H1 (cell line): ENCODE data around the gene TEX264. TPM values are rescaled to one million over a fixed set of nuclear protein-coding genes. Genes with fewer than 3 reads are reported as not detected.

Experiments
- CTCF ChIA-PET: fragments of 300-600 bp; sonication (Branson Sonifier 250); formaldehyde crosslinking; loops from one replicate; lab custom pipeline; 2021; ENCODE audit not compliant: partially characterized antibody; lab: Charles Lee
- POLR2A ChIA-PET: fragments of 300-600 bp; sonication (Branson Sonifier 250); formaldehyde crosslinking; loops from one replicate; lab custom pipeline; 2021; ENCODE audit warnings: inconsistent platforms; ENCODE audit not compliant: partially characterized antibody; lab: Charles Lee
- DNase-seq, 2 experiments: peaks; one replicate each; pipeline versions ENCODE4 v3.0.0 to v3.0.0-alpha.2; 2010 to 2022; ENCODE audit warnings: low spot score in 2 of 2, low read depth in 1 of 2, mixed read lengths in 1 of 2
- FAIRE-seq: peaks from 2 replicates; lab custom pipeline; 2011; peaks lifted over from hg19 to GRCh38; lab: Jason Lieb, UNC
- H2AFZ ChIP-seq: 2 replicates; pipeline ENCODE4 v1.8.1; 2012; ENCODE audit warnings: low read length, inconsistent platforms
- H2AK5ac ChIP-seq: 2 replicates; pipeline ENCODE4 v1.6.1; 2013; ENCODE audit warnings: low read depth, low read length
- H2BK120ac ChIP-seq: replicated peaks from 2 replicates; pipeline ENCODE3; 2013; ENCODE audit warnings: low read depth, low read length, inconsistent platforms
- H2BK12ac ChIP-seq: 2 replicates; pipeline ENCODE4 v1.6.1; 2013; ENCODE audit warnings: low read depth, low read length
- H2BK15ac ChIP-seq: 2 replicates; pipeline ENCODE4 v1.6.1; 2013; ENCODE audit warnings: low read length
- H2BK20ac ChIP-seq: 2 replicates; pipeline ENCODE4 v1.6.1; 2013; ENCODE audit warnings: low read length
- H2BK5ac ChIP-seq: 2 replicates; pipeline ENCODE4 v1.6.1; 2013; ENCODE audit warnings: low read depth, low read length
- H3K14ac ChIP-seq: 2 replicates; pipeline ENCODE4 v1.6.1; 2013; ENCODE audit warnings: inconsistent platforms; ENCODE audit not compliant: insufficient read length
- H3K18ac ChIP-seq: 2 replicates; pipeline ENCODE4 v1.6.1; 2013; ENCODE audit warnings: low read length; ENCODE audit errors: extremely low read depth
- H3K23ac ChIP-seq: 2 replicates; pipeline ENCODE4 v1.6.1; 2013; ENCODE audit warnings: inconsistent platforms; ENCODE audit not compliant: insufficient read length
- H3K23me2 ChIP-seq: 2 replicates; pipeline ENCODE4 v1.6.1; 2013; ENCODE audit warnings: low read depth, low read length
- H3K27ac ChIP-seq: 2 replicates; pipeline ENCODE4 v1.6.1; 2011; ENCODE audit warnings: low read depth, low read length, inconsistent platforms
- H3K27me3 ChIP-seq, 4 experiments: replicated peaks in 1 of 4; 1 replicate in 1 of 4; 2 replicates in 3 of 4; pipeline versions ENCODE4 v1.6.1 to v1.8.1; 2011 to 2013; ENCODE audit warnings: low read length in 3 of 4, mild to moderate bottlenecking in 3 of 4, inconsistent platforms in 2 of 4, mixed read lengths in 2 of 4, moderate library complexity in 1 of 4; ENCODE audit not compliant: control insufficient read depth in 3 of 4, insufficient read depth in 3 of 4; ENCODE audit errors: extremely low read depth in 1 of 4
- H3K36me3 ChIP-seq, 4 experiments: 2 replicates each; pipeline versions ENCODE4 v1.6.1 to v1.8.1; 2011 to 2013; ENCODE audit warnings: mild to moderate bottlenecking in 4 of 4, low read length in 3 of 4, moderate library complexity in 2 of 4, control low read depth in 1 of 4, inconsistent platforms in 1 of 4; ENCODE audit not compliant: insufficient read depth in 4 of 4, control insufficient read depth in 2 of 4
- H3K4ac ChIP-seq: replicated peaks from 2 replicates; pipeline ENCODE3; 2013; ENCODE audit warnings: low read length, low read depth, mixed read lengths, inconsistent platforms; ENCODE audit not compliant: insufficient read length
- H3K4me1 ChIP-seq, 4 experiments: replicated peaks in 1 of 4; 1 replicate in 1 of 4; 2 replicates in 3 of 4; pipeline versions ENCODE4 v1.6.1 to v1.8.1; 2011 to 2013; ENCODE audit warnings: low read length in 3 of 4, inconsistent platforms in 2 of 4, mixed read lengths in 1 of 4; ENCODE audit not compliant: insufficient read depth in 4 of 4, control insufficient read depth in 3 of 4
- H3K4me2 ChIP-seq, 2 experiments: 2 replicates each; pipeline versions ENCODE4 v1.6.1 to v1.8.1; 2011 to 2013; ENCODE audit warnings: low read depth in 2 of 2, low read length in 2 of 2, control low read depth in 1 of 2, inconsistent platforms in 1 of 2, mild to moderate bottlenecking in 1 of 2; ENCODE audit not compliant: insufficient read depth in 1 of 2
- H3K4me3 ChIP-seq, 4 experiments: fragments of 200-600, 300-600 bp in 1 of 4; sonication (generic), shearing (Covaris generic), sonication (Bioruptor Twin) in 1 of 4; 2 replicates each; pipeline versions ENCODE4 v1.5.1 to v1.8.1; 2011 to 2016; ENCODE audit warnings: low read length in 4 of 4, low read depth in 3 of 4, control low read depth in 2 of 4, inconsistent platforms in 2 of 4, mild to moderate bottlenecking in 2 of 4, mixed read lengths in 1 of 4, moderate library complexity in 1 of 4; ENCODE audit not compliant: insufficient read depth in 2 of 4; ENCODE audit errors: extremely low read depth in 1 of 4
- H3K56ac ChIP-seq: replicated peaks from 2 replicates; pipeline ENCODE3; 2013; ENCODE audit warnings: low read depth, mild to moderate bottlenecking, mixed read lengths, low read length, inconsistent platforms; ENCODE audit not compliant: insufficient read length
- H3K79me1 ChIP-seq: 2 replicates; pipeline ENCODE4 v1.6.1; 2013; ENCODE audit warnings: low read depth, low read length, control low read depth
- H3K79me2 ChIP-seq, 2 experiments: 2 replicates each; pipeline versions ENCODE4 v1.6.1 to v1.8.1; 2012 to 2013; ENCODE audit warnings: low read length in 2 of 2, mild to moderate bottlenecking in 2 of 2, inconsistent platforms in 1 of 2; ENCODE audit not compliant: insufficient read depth in 2 of 2, control insufficient read depth in 1 of 2
- H3K9ac ChIP-seq, 4 experiments: replicated peaks in 1 of 4; 1 replicate in 1 of 4; 2 replicates in 3 of 4; pipeline versions ENCODE4 v1.6.1 to v1.8.1; 2011 to 2013; ENCODE audit warnings: low read depth in 3 of 4, low read length in 3 of 4, control low read depth in 2 of 4, mild to moderate bottlenecking in 2 of 4, moderate library complexity in 2 of 4, inconsistent platforms in 1 of 4; ENCODE audit errors: extremely low read depth in 1 of 4
- H3K9me3 ChIP-seq, 2 experiments: 2 replicates each; pipeline versions ENCODE4 v1.6.1 to v1.8.1; 2012 to 2013; ENCODE audit warnings: mild to moderate bottlenecking in 2 of 2, moderate library complexity in 2 of 2, control low read depth in 1 of 2, inconsistent platforms in 1 of 2, low read depth in 1 of 2, low read length in 1 of 2, mixed read lengths in 1 of 2; ENCODE audit not compliant: insufficient read depth in 2 of 2
- H4K20me1 ChIP-seq, 2 experiments: replicated peaks in 1 of 2; 2 replicates each; pipeline versions ENCODE3 to v1.8.1; 2011 to 2013; ENCODE audit warnings: inconsistent platforms in 2 of 2, low read length in 2 of 2, mild to moderate bottlenecking in 1 of 2; ENCODE audit not compliant: insufficient read depth in 2 of 2, control insufficient read depth in 1 of 2
- H4K5ac ChIP-seq: 2 replicates; pipeline ENCODE4 v1.6.1; 2013; ENCODE audit warnings: low read length, low read depth, mixed read lengths, inconsistent platforms; ENCODE audit not compliant: insufficient read length
- H4K8ac ChIP-seq: 2 replicates; pipeline ENCODE4 v1.8.0; 2013; ENCODE audit warnings: mild to moderate bottlenecking, moderate library complexity, low read length, inconsistent platforms; ENCODE audit not compliant: insufficient read depth; ENCODE audit errors: extremely low read depth
- H4K91ac ChIP-seq: replicated peaks from 2 replicates; pipeline ENCODE3; 2013; ENCODE audit warnings: low read length, mixed read lengths, inconsistent platforms; ENCODE audit not compliant: insufficient read length
- EGR1 ChIP-seq: IDR thresholded peaks from 2 replicates; pipeline ENCODE4 v1.6.1; 2011; ENCODE audit warnings: low read depth, low read length, borderline replicate concordance
- HDAC2 ChIP-seq, 2 experiments: fragments of 300-600 bp in 1 of 2; sonication (generic) in 1 of 2; IDR thresholded peaks; 2 replicates each; pipeline ENCODE4 v1.6.1; 2011 to 2012; ENCODE audit warnings: low read depth in 2 of 2, low read length in 2 of 2, mild to moderate bottlenecking in 2 of 2, moderate library complexity in 2 of 2, borderline replicate concordance in 1 of 2, inconsistent platforms in 1 of 2
- KDM4A ChIP-seq: IDR thresholded peaks from one replicate; pipeline ENCODE4 v1.7.1; 2012; ENCODE audit warnings: low read depth, mild to moderate bottlenecking, moderate library complexity, low read length, inconsistent platforms; ENCODE audit not compliant: severe bottlenecking
- RBBP5 ChIP-seq: IDR thresholded peaks from 2 replicates; pipeline ENCODE4 v1.7.1; 2012; ENCODE audit warnings: low read depth, mild to moderate bottlenecking, inconsistent platforms, low read length, moderate library complexity, borderline replicate concordance
- WGBS, 2 experiments: shearing (Covaris generic) in 1 of 2; methylation state at CpG; one replicate each; pipeline versions ENCODE4 v1.1.6 to v1.1.7; 2013 to 2015; ENCODE audit warnings: low lambda C conversion rate in 2 of 2, mixed read lengths in 2 of 2, inconsistent platforms in 1 of 2, low coverage in 1 of 2, missing lambda C conversion rate in 1 of 2; ENCODE audit not compliant: insufficient replicate concordance in 2 of 2, insufficient coverage in 1 of 2, insufficient read length in 1 of 2; ENCODE audit errors: extremely low coverage in 1 of 2, missing lambda C conversion rate in 1 of 2; 5-methylcytosine and 5-hydroxymethylcytosine counted together
- polyA plus RNA-seq, 7 experiments: library from polyadenylated mRNA; depleted of rRNA in 3 of 7; stranded (reverse) in 5 of 7; unstranded in 2 of 7; fragments of >200 nt in 5 of 7; fragments of 200-250 nt in 2 of 7; gene quantifications; 1 replicate in 5 of 7; 2 replicates in 1 of 7; 4 replicates in 1 of 7; pipeline versions ENCODE4 v1.2.1 to v1.2.3, GENCODE V29; 2011 to 2013; ENCODE audit warnings: missing spikeins in 2 of 7, mixed read lengths in 2 of 7
- total RNA-seq: library from RNA; stranded (reverse); fragmentation: NEBNext Ultra II Directional; extraction: Animal tissue kit (Norgen Biotek cat#: 25700); gene quantifications from 2 replicates; pipeline ENCODE4 v1.2.1, GENCODE V29; 2021
- TF ChIP-seq, protein P1 (sequence below): IDR thresholded peaks from 2 replicates; pipeline ENCODE4 v1.6.1; 2011; ENCODE audit warnings: low read depth, mild to moderate bottlenecking, low read length; ENCODE audit not compliant: insufficient read depth

TEX264 gene
- total and polyA plus RNA-seq, 2 of the 8 experiments (the other 6 are each of a cell fraction or from before 2014, with no cell fraction given) = 11.2 to 35.6 TPM

DNA sequence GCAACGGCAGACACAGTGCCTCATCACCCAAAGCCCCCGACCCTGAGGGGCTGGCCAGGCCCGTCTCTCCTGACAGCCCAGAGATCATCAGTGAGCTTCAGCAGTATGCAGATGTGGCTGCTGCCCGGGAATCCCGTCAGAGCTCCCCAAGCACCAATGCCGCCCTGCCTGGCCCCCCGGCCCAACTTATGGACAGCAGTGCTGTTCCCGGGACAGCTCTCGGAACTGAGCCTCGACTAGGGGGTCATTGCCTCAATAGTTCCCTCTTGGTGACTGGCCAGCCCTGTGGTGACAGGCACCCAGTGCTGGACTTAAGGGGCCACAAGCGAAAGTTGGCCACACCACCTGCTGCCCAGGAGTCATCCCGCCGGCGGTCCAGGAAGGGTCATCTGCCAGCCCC lies 8.6 kb upstream of the TEX264 start:
- CTCF ChIA-PET = interaction anchor here (0.9 to 3.4 kb wide), 4 partner anchors 10 to 25 kb away, joined by 3 to 17 read pairs (median 4); no protein-coding TSS in a partner anchor
- Histone ChIP-seq H2BK120ac (no peak overlapping the region), H3K18ac (no peak overlapping the region), H2AFZ (no peak overlapping the region), H3K23ac (no peak overlapping the region), H3K4me3 (no peak overlapping the region), H4K20me1 (no peaks in the 10 kb centered on the region), H3K79me1 (no peaks in the 10 kb centered on the region; the same call in 1 of the 2 replicates), H2BK15ac (no peak overlapping the region), H3K23me2 (no peaks in the 10 kb centered on the region), H3K4me2 (no peak overlapping the region), H4K5ac (no peak overlapping the region), H3K27me3 (no peaks in the 10 kb centered on the region), H3K4ac (no peak overlapping the region), H3K4me1 (no peaks in the 10 kb centered on the region), H2BK20ac (no peak overlapping the region), H4K8ac (no peak overlapping the region), H3K14ac (no peak overlapping the region), H3K27ac (no peak overlapping the region), H3K9ac (no peak overlapping the region), H2BK12ac (no peak overlapping the region), H2AK5ac (no peak overlapping the region), H3K36me3 (peaks cover 4 to 29% (median 17%) of the 10 kb centered on the region in 4 experiments; a peak in 6 of 8 replicates), H3K56ac (no peak overlapping the region), H4K91ac (no peak overlapping the region), H3K79me2 (no peaks in the 10 kb centered on the region), H2BK5ac (no peak overlapping the region), H3K9me3 (no peaks in the 10 kb centered on the region)
- FAIRE-seq (no peak), DNase-seq (no peak)
- 89% methylated on average over 14 of the region's 14 CpGs; no CpG with 5 or more reads in 1 of the 2 experiments for WGBS, 2 experiments
- POLR2A ChIA-PET = interaction anchor here (1.5 kb wide), 1 partner anchor 11 kb away, joined by 4 read pairs; no protein-coding TSS in a partner anchor
- no peak for TF ChIP-seq RBBP5
- TF ChIP-seq HDAC2 (IDR thresholded peaks at IDR 0.05; ENCODE audit: borderline replicate concordance in 1 of 2, low read depth in 2 of 2, low read length in 2 of 2) = no peak
- no peak for TF ChIP-seq EGR1
- TF ChIP-seq, protein P1, sequence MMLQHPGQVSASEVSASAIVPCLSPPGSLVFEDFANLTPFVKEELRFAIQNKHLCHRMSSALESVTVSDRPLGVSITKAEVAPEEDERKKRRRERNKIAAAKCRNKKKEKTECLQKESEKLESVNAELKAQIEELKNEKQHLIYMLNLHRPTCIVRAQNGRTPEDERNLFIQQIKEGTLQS = no peak
- TF ChIP-seq KDM4A = no peak
